Psoas muscle (tissue), 8 donors: Measurements from ENCODE around the gene EIF3D. TPM values are rescaled to one million over a fixed set of nuclear protein-coding genes. Genes with fewer than 3 reads are reported as not detected.

ENCODE experiments used
- ATAC-seq, 4 donors: fragments of 200-7000 bp; cut with Tn5 transposase; one replicate each; pipeline ENCODE4 v1.9.1; 2020; ENCODE audit warnings: moderate library complexity in 3 of 4, mild to moderate bottlenecking in 2 of 4
- DNase-seq, 2 donors: peaks; one replicate each; pipeline ENCODE4 v3.0.0-alpha.2; 2020
- H3K27ac ChIP-seq: fragments of 200-600 bp; one replicate; pipeline ENCODE4 v1.8.0; 2022
- H3K27me3 ChIP-seq, 3 donors: fragments of 200-600 bp in 1 of 3; one replicate each; pipeline versions ENCODE4 v1.6.1 to v1.8.0; 2013 to 2022; ENCODE audit warnings: low read length in 2 of 3, mild to moderate bottlenecking in 2 of 3, moderate library complexity in 1 of 3; ENCODE audit not compliant: insufficient read depth in 3 of 3
- H3K36me3 ChIP-seq, 2 donors: fragments of 200-600 bp in 1 of 2; one replicate each; pipeline versions ENCODE4 v1.6.1 to v1.8.0; 2013 to 2022; ENCODE audit warnings: low read depth in 1 of 2, mild to moderate bottlenecking in 1 of 2, moderate library complexity in 1 of 2; ENCODE audit not compliant: insufficient read depth in 1 of 2
- H3K4me1 ChIP-seq: fragments of 200-600 bp; one replicate; pipeline ENCODE4 v1.8.0; 2022
- H3K4me3 ChIP-seq: fragments of 200-600 bp; one replicate; pipeline ENCODE4 v1.8.0; 2022; ENCODE audit warnings: mild to moderate bottlenecking
- H3K9me3 ChIP-seq: fragments of 200-600 bp; one replicate; pipeline ENCODE4 v1.8.0; 2022
- WGBS, 3 donors: extraction: QIAGEN DNeasy Blood & Tissue Kit; methylation state at CpG; one replicate each; pipeline versions ENCODE4 v1.1.6 to v1.1.7; 2013; 5-methylcytosine and 5-hydroxymethylcytosine counted together
- intact Hi-C, 2 donors: fragments of 100-400 bp; cut with DNase I; formaldehyde crosslinking; loops; one replicate each; pipeline versions ENCODE4 v1.11.0 to v1.14.2; 2022
- long read RNA-seq, 2 donors: library from polyadenylated mRNA; unstranded; transcript quantifications; one replicate each; pipeline ENCODE4 v2.0.0, GENCODE V29; 2021
- polyA plus RNA-seq, 3 donors: library from polyadenylated mRNA; stranded (reverse); fragments of 200-250 nt; gene quantifications; one replicate each; pipeline ENCODE4 v1.2.3, GENCODE V29; 2013
- total RNA-seq, 4 donors: library from RNA; stranded (reverse); fragmentation: NEBNext Ultra II Directional in 2 of 4; extraction: Animal tissue kit (Norgen Biotek cat#: 25700) in 2 of 4; gene quantifications; one replicate each; pipeline versions ENCODE4 v1.2.1 to v1.2.4, GENCODE V29; 2021 to 2023
- TF ChIP-seq, protein P1 (sequence below): fragments of 200-600 bp; IDR thresholded peaks from one replicate; pipeline ENCODE4 v1.8.0; 2022; ENCODE audit warnings: antibody characterized with exemption
- donor health status: healthy with polysubstance abuse.
- donor health status: DM: no; HTN: no; CAD: no; lungs with moderate emphysema.
- donor health status: Bipolar disorder and iron deficiency.
- donor health status: healthy.
- donor health status: DM: yes; HTN: yes; CAD: no.
- donor health status: DM: no; HTN: no; CAD: no.
- donor health status: DM: no; HTN: no; CAD: no.
- donor health status: DM: yes; HTN: yes; CAD: no.

The EIF3D gene
- total RNA-seq (100 to 1,000 TPM; 102 to 125 (median 116) TPM), polyA plus RNA-seq (100 to 1,000 TPM; 115 to 338 (median 140) TPM)
- long read RNA-seq, donor 1, transcript EIF3D-201 (15 exons, 2,155 nt), result major isoform, 72 of 96 reads
- long read RNA-seq, donor 1, partial matches to known transcripts, result 8 of 96 reads
- long read RNA-seq, donor 1, other reads (novel, unspliced or antisense), result 16 of 96 reads
- long read RNA-seq, donor 2, transcript EIF3D-201 (15 exons, 2,155 nt), result major isoform, 141 of 170 reads
- long read RNA-seq, donor 2, partial matches to known transcripts, result 15 of 170 reads
- long read RNA-seq, donor 2, other reads (novel, unspliced or antisense), result 13 of 170 reads

DNA sequence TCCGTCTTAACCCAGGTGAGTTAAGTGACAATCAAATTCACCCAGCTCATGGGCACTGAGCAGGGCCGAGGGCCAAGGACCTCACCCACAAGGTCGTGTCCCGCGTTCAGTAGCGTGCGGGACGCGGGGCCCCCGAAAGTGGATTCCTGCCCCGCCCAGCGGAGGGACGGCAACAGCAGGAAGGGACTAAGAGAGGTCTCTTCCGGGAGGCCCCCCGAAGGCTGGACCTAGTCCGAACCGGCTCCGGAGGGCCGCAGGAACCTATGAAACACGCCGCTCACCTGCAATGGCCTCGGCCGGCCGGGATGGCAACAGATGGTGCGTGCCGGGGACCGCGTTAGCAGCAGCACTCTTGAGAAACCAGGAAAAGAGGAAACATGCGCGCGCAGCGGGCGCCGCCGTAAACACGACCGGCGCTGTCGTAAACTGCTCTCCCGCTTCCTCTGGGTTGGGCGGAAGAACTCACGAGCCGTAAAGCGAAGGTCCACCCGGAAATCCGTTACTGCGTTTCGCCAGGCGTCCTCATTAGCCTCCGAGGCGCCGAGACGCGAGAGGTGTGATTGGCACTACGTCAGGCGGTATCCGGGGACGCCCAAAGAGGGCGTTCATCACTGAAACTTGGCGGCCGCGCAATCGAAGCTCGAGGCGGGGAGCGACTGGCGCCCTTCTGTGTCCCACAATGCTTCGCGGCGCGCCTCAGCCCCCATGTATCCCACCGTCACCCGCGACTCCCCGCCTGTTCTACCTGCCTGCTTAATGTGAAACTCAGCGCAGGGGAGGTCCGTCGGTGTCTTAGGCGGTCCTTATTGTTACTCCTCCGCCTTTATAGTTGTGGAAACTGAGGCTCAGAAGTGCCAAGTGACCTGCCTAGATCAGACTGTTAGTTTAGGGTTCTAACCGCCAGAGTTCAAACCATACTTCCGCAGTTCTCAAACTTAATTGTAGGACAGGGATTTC is at the start of gene EIF3D:
Gene EIF3D (minus strand): TSS at position 372 of the 957 bp plus-strand sequence. CDS start 3,045 bp downstream, outside the sequence.
- Histone ChIP-seq H3K36me3 (peaks cover 14 to 36% of the 10 kb centered on the region in 2 donors), H3K9me3 (no peaks in the 10 kb centered on the region), H3K27me3 (no peaks in the 10 kb centered on the region), H3K4me3 (peak within 1 kb of the TSS; percentile 96), H3K27ac (peak within 1 kb of the TSS; percentile 95), H3K4me1 (peaks cover 17% of the 10 kb centered on the region)
- DNase-seq, result peak; percentile 98 to 99
- WGBS, 3 donors, result 0 to 1% (median 0%) methylated on average over 80 to 82 of the region's 82 CpGs
- intact Hi-C loops, result loop anchor here in 1 of 2 donors (2.0 kb wide), 1 partner anchor 46 kb away; no protein-coding TSS in a partner anchor
- TF ChIP-seq, protein P1, sequence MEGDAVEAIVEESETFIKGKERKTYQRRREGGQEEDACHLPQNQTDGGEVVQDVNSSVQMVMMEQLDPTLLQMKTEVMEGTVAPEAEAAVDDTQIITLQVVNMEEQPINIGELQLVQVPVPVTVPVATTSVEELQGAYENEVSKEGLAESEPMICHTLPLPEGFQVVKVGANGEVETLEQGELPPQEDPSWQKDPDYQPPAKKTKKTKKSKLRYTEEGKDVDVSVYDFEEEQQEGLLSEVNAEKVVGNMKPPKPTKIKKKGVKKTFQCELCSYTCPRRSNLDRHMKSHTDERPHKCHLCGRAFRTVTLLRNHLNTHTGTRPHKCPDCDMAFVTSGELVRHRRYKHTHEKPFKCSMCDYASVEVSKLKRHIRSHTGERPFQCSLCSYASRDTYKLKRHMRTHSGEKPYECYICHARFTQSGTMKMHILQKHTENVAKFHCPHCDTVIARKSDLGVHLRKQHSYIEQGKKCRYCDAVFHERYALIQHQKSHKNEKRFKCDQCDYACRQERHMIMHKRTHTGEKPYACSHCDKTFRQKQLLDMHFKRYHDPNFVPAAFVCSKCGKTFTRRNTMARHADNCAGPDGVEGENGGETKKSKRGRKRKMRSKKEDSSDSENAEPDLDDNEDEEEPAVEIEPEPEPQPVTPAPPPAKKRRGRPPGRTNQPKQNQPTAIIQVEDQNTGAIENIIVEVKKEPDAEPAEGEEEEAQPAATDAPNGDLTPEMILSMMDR, result no peak
- ATAC-seq, result peak; percentile 93 to 94 (median 94)

DNA sequence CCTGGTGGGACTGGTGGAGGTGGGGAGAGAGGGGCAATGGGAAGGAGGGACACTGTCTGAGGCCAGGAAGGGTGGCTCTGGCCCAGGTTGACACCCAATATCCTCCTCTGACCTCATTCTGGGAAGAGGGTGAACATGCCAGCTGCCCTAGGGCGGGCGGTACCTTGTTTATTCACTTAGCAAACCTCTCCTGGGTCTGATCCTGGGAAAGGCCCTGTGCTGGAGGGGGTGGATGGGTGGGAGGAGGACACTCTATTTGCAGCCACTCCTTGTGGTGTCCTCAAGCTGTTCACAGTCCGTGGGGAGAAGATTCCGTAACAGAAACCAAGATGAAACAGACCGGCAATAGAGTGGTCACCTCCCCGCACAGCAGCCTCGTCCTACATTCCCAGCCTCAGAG is 49.7 kb upstream of the EIF3D start:
- DNase-seq, result no peak
- ATAC-seq, result no peak
- intact Hi-C loops, result no loop called here
- H3K4me1 ChIP-seq, result no peaks in the 10 kb centered on the region
- H3K4me3 ChIP-seq, result no peak overlapping the region
- WGBS, 3 donors, result 67 to 70% (median 68%) methylated on average over 7 of the region's 7 CpGs
- peaks cover 0 to 42% (median 4%) of the 10 kb centered on the region in 3 donors for H3K27me3 ChIP-seq
- H3K27ac ChIP-seq, result no peak overlapping the region
- TF ChIP-seq, protein P1, result no peak
- no peaks in the 10 kb centered on the region for H3K9me3 ChIP-seq
- no peaks in the 10 kb centered on the region for H3K36me3 ChIP-seq

- no peak overlapping the region for H3K27ac ChIP-seq
- WGBS, 3 donors, result 64 to 72% (median 69%) methylated on average over 13 of the region's 13 CpGs
- H3K4me3 ChIP-seq, result no peak overlapping the region
- DNase-seq, result no peak
- H3K36me3 ChIP-seq, result no peaks in the 10 kb centered on the region
- ATAC-seq, result no peak
- intact Hi-C loops, result no loop called here
- H3K27me3 ChIP-seq, result peaks cover 0 to 27% (median 1%) of the 10 kb centered on the region in 3 donors
- H3K9me3 ChIP-seq, result no peaks in the 10 kb centered on the region
- H3K4me1 ChIP-seq, result no peaks in the 10 kb centered on the region
- TF ChIP-seq, protein P1, result no peak
Measured at GRCh38 chr22:36577019-36577418, 48.1 kb upstream of the EIF3D start.

DNA sequence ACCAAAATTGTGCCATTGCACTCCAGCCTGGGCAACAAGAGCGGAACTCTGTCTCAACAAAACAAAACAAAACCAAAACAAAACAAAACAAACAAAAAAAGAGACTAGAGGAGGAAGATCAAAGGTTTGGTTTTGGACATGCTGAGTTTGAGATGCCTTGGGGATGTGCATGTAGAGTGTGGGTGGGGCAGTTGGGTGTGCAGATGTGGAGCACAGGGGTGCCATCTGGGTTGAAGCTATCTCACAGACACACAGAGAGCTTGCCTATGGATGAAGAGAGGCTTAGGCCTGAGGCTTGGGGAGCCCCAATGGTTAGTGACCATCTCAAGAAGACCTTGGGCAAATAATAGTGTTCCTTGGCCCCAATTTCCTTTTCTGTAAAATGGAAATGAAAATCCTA is 45.8 kb upstream of the EIF3D start:
- ATAC-seq (no peak), DNase-seq (no peak)
- 95 to 100% (median 96%) methylated on average over 1 of the region's 1 CpG for WGBS, 3 donors
- Histone ChIP-seq H3K27me3 (peaks cover 0 to 20% (median 5%) of the 10 kb centered on the region in 3 donors), H3K9me3 (no peaks in the 10 kb centered on the region), H3K36me3 (no peaks in the 10 kb centered on the region), H3K27ac (no peak overlapping the region), H3K4me1 (no peaks in the 10 kb centered on the region), H3K4me3 (no peak overlapping the region)
- TF ChIP-seq, protein P1, result no peak
- intact Hi-C loops, result no loop called here
